ENCODE measurements around the gene LRRC23.
"Not testable (repeated sequence)": the region's sequence is repeated elsewhere in the genome, so short reads cannot be mapped to it uniquely, and the experiment has no call there.

The LRRC23 gene

GRCh38 chr12:6873094-6874014 lies 31.3 kb upstream of the LRRC23 start, which contains the start of gene SPSB2:
Gene SPSB2 (minus strand): TSS chr12:6873303. CDS start chr12:6872901, 402 bp downstream.
- DNase-seq, result peak; percentile 65 to 75

GRCh38 chr12:6874015-6874368 lies 30.6 kb upstream of the LRRC23 start:
- not testable (repeated sequence) for DNase-seq

- DNase-seq, result not testable (repeated sequence)
Measured at GRCh38 chr12:6879824-6880223, 24.8 kb upstream of the LRRC23 start.

GRCh38 chr12:6883252-6883651 lies 21.4 kb upstream of the LRRC23 start:
- no peak for DNase-seq

- no peak for DNase-seq
Measured at GRCh38 chr12:6883683-6884082, 20.9 kb upstream of the LRRC23 start.

- DNase-seq, result no peak
Measured at GRCh38 chr12:6884539-6884938, 20.1 kb upstream of the LRRC23 start.

GRCh38 chr12:6886206-6886999 lies 18.2 kb upstream of the LRRC23 start:
- DNase-seq, result not testable (repeated sequence)

GRCh38 chr12:6887460-6887859 lies 17.2 kb upstream of the LRRC23 start:
- DNase-seq, result no peak

GRCh38 chr12:6888360-6888759 lies 16.3 kb upstream of the LRRC23 start:
- no peak for DNase-seq

- not testable (repeated sequence) for DNase-seq
Measured at GRCh38 chr12:6888794-6889193, 15.8 kb upstream of the LRRC23 start.

GRCh38 chr12:6889775-6890573 lies 14.6 kb upstream of the LRRC23 start:
- not testable (repeated sequence) for DNase-seq

GRCh38 chr12:6890789-6891645 lies 13.6 kb upstream of the LRRC23 start:
- DNase-seq, result peak; percentile 74 to 86

- DNase-seq, result no peak
Measured at GRCh38 chr12:6891646-6892001, 13.0 kb upstream of the LRRC23 start.

GRCh38 chr12:6892683-6893082 lies 11.9 kb upstream of the LRRC23 start:
- DNase-seq, result not testable (repeated sequence)

- DNase-seq, result no peak
Measured at GRCh38 chr12:6894321-6894720, 10.3 kb upstream of the LRRC23 start.

GRCh38 chr12:6896846-6897435 lies 7.7 kb upstream of the LRRC23 start:
- DNase-seq, result no peak

- DNase-seq, result peak in 1 of 2 experiments; percentile 50
Measured at GRCh38 chr12:6899427-6899826, 5.2 kb upstream of the LRRC23 start.

GRCh38 chr12:6899837-6900519 lies 4.6 kb upstream of the LRRC23 start:
- peak; percentile 60 to 78 for DNase-seq

GRCh38 chr12:6902448-6902847 lies 2.2 kb upstream of the LRRC23 start:
- no peak for DNase-seq

GRCh38 chr12:6903722-6904121 lies 900 bp upstream of the LRRC23 start:
- peak in 1 of 2 experiments; percentile 10 for DNase-seq
